Activated CD4-positive, alpha-beta T cell treated with anti-CD3 and anti-CD28 coated beads, Interleukin-2, amount 50 U/mL, for 16 hours (primary cell): ENCODE measurements around the gene KPNA3.
A peak's percentile ranks its signal among the peaks of the same experiment; 100 is the strongest.
"Not testable (repeated sequence)": the region's sequence is repeated elsewhere in the genome, so short reads cannot be mapped to it uniquely, and the experiment has no call there.

Source experiments
- DNase-seq: peaks from one replicate; pipeline ENCODE4 v3.0.0-alpha.2; 2020

KPNA3 gene, protein sequence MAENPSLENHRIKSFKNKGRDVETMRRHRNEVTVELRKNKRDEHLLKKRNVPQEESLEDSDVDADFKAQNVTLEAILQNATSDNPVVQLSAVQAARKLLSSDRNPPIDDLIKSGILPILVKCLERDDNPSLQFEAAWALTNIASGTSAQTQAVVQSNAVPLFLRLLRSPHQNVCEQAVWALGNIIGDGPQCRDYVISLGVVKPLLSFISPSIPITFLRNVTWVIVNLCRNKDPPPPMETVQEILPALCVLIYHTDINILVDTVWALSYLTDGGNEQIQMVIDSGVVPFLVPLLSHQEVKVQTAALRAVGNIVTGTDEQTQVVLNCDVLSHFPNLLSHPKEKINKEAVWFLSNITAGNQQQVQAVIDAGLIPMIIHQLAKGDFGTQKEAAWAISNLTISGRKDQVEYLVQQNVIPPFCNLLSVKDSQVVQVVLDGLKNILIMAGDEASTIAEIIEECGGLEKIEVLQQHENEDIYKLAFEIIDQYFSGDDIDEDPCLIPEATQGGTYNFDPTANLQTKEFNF

DNA sequence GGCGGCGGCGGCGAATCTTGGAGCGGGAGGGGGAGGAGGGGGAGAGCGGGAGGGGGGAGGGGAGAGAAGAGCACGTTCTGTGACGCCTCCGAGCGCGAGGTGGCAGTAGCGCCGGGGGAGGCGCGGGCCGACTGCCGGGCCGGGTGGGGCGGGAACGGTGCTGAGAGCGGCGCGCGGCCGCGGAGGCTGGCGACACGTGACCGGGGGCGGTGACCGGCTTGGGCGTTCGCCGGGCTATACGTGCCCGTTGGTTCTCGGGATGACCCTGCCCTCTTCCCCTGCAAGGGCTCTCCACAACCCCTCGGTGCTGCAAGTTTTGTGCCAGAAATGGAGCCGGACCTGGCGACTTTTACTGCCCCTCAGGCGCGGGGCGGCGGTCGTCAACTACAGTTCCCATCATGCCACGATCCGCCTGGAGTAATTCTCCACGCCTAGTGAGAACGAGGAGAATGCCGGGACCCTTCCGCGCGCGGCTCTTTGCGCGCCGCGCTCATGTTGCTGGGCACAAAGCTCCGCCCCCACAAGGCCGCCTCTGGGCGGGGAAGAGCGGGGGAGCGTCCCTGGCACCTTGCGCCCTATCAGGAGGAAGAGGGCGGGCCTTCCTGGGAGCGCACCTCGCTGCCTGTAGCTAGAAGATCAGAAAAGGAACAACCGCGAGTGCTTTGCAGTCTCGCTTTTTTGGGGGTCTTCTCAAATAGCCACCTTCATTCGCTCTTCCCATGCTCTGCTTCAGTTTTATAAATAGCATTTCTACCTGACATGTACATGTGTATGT is at the start of gene KPNA3:
Gene KPNA3 (minus strand): TSS at position 133 of the 775 bp plus-strand sequence. CDS start 176 bp downstream, outside the sequence.
- DNase-seq: peak; percentile 97

DNA sequence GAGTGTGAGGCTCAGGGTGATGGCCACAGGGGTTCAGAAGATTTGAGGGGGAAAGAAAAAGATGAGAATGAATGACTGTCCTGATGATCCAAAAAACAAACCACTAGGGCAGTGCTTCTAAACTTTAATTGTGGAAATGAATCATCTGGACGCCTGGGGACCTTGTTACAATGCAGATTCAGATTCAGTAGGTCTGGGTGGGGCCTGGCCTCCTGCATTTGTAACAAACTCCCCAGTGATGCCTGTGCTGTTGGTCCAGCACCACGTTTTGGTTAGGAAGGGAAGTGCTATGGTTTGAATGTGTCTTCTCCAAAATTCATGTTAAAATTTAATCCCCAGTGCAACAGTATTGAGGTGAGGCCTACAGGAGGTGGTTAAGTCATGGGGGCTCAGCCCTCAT is 49.5 kb upstream of the KPNA3 start:
- DNase-seq: no peak

DNA sequence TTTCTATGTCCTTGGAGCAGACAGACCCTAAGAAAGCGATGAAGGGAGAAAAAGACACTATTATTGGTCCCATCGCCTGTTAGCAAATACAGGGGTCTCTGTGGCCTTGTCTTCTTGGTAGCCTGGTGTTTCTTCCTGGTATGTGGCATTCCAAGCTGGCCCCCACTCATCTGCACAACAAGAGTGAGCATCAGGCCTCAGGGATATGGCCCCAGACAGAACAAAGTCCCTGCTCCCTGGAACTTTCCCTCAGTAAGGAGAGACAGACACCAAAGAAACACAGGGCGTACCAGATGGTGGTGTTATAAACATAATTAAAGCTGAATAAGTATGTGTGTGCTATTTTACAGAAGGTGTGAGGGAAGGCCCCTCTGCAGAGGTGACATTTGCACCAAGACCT is 48.2 kb upstream of the KPNA3 start:
- no peak for DNase-seq

DNA sequence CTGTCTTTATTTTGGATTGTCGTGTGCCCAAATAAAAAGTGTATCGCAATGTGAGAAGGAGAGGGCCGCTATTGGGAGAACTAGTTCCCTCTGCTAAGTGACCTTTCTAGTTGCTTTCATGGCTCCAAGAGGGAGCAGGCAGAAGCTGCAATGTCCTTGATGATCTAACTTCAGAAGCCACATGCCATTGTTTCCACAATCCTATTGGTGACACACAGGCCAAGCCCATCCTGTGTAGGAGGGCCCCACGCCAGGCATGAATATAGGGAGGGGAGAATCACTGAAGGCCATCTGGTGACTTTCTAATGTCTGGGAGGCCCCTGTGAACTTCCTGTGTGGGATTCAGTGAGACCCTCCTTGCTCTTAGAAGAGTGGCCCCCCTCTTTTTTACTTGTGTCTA is 47.8 kb upstream of the KPNA3 start:
- no peak for DNase-seq

DNA sequence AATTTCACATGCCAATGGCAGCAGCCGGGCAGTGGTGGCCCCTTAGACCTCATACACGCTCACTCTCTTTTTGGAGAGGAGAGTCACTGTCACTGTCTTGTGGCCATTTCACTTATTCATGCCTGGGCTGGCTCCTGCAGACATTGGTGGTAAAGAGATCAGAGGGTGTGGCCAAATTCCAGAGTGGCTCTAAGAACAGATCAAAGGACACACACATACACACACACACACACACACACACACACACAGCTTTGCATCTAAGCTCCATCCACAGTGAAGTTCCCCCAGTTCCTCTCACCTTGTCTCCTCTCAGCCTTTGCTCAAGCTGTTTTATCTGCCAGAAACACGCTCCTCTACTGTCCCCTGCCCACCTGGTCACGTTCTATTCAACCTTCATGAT is 46.5 kb upstream of the KPNA3 start:
- DNase-seq: no peak

DNA sequence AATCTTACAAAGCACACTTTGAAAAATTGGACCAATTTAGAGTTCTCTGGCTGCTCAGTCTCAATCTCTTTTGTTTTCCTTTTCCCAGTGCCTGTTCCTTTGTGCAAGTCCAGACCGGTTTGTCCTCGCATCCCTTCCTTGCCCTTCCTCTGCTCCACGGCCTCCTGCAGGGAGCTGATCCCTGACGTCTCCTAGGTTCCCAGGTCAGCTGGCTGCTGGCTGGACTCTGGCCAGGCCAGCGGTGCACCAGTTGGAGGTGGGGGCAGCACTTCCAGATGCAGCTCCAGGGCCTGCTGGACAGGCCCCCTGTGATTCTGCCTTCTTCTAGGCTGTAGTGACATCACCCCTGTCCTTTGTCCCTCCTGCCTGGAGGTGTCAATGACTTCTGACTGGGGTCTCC is 44.0 kb upstream of the KPNA3 start:
- DNase-seq: no peak

DNA sequence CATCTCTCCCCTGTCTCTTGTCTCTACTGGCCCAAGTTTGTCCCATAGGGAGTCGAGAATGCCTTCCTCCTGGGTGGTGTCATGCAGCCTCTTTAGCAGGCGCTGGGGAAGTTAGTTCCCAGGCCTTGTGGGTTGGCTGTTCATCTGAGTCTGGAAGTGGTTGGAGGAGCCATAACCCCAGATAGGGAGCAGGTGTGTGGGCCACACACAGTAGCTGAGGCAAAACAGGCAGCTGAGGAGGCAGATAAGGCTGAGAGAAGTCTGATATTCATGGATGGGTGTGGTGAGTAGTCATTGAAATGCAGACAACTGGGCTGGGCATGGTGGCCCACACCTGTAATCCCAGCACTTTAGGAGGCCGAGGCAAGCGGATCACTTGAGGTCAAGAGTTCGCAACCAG is 40.9 kb upstream of the KPNA3 start:
- no peak for DNase-seq

DNA sequence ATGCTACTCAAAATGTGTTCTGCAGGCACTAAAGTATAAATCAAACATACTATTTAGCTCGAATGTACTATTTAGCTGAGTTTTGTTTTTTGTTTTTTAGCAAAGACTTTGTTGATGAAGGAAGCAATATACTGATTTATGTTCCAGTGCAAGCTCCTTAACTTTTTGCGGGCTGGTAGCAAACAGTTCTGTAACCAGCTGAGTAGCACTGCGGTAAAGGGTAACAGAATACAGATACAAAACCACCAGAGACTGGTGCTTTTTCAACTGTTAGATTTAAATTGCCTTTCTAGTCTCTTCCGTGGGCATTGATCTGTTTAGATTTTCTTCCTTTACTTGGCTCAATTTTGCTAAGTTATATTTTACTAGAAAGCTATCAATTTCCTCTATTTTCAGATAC is 39.0 kb upstream of the KPNA3 start:
- no peak for DNase-seq

DNA sequence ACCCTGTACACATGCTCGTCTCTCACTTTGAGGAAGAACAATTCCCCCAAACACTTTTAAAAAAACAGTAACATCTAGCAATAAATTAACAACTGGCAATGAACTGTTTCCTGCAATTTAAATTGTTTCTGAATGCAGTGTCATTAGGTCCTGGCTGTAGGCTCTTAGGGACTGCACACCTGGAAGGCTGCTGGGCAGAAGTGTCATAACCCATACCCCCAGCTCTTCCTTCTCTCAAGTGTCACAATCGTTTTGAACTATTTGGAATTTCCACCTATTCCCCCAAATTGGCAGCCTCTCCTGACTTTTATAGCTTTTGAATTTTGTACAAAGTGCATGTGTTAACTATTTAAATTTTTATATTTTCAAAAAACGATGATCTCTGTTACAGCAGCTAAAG is 38.2 kb upstream of the KPNA3 start:
- no peak for DNase-seq

DNA sequence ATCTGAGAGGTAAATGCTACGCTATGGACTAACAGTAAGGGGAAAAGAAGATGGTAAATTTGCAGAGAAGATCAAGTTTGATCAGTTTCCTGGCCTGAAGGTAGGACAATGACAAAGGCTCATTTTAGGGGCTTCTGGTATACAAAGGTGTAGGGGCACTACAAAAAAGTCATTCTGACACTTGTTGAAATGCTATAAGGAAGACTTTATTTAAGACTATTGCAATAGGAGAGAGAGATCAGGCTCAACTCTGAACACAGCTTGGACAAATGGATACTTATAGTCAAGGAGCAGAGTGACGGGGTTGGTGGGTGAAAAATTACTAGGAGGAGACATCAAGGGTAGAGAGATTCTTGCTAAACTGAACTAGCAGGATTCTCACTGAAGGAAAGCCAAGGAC is 37.2 kb upstream of the KPNA3 start:
- DNase-seq: no peak

DNA sequence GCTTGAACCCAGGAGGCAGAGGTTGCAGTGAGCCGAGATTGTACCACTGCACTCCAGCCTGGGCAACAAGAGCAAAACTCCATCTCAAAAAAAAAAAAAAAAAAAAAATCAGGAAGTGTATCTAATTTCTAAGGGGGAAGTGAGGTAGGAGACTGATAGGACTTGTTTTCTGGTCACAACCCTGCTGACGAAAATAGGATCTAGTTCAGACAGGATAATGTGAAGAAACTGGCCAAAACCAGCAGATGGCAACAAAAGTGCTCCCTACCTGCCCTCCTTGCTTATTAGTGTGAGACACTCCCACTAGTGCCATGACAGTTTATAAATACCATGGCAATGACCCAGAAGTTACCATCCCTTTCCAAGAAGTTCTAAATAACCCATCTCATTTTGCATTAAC is 36.0 kb upstream of the KPNA3 start:
- no peak for DNase-seq

DNA sequence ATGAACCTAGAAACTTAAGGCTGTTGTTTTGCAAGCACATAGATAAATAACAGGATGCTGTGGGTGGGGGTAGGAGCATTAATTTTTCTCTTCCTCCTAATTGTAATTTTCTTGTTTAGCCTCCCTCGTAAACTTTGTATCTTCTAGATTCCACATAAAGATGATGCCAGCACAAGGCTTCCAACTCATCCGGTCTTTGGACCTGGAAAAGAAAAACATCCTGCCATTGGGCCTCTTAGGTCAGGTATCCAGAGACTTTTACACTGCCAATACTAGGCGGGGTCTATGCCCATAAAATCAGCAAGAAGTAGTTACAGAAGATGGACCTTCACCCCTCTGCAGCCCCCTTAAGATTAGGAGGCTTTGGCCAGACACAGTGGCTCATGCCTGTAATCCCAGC is 35.4 kb upstream of the KPNA3 start:
- DNase-seq: no peak

DNA sequence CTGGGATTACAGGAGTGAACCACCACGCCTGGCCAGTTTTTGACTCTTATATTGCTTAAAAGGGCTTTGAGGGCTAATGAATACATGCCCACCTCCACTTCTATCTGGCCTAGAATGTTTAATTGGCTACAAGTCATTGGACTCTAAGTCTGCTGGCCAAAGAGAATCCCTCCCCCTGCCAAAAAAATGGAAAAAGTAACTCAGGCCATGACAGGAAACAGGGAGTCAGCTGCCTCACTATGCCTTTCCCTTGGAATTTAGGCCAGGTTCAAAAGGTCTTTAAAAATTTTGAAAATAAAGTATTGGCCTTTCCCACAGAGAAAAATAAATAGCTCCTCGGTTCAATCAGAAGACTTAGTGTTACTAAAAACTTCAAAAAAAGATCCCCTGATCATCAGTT is 34.9 kb upstream of the KPNA3 start:
- no peak for DNase-seq

DNA sequence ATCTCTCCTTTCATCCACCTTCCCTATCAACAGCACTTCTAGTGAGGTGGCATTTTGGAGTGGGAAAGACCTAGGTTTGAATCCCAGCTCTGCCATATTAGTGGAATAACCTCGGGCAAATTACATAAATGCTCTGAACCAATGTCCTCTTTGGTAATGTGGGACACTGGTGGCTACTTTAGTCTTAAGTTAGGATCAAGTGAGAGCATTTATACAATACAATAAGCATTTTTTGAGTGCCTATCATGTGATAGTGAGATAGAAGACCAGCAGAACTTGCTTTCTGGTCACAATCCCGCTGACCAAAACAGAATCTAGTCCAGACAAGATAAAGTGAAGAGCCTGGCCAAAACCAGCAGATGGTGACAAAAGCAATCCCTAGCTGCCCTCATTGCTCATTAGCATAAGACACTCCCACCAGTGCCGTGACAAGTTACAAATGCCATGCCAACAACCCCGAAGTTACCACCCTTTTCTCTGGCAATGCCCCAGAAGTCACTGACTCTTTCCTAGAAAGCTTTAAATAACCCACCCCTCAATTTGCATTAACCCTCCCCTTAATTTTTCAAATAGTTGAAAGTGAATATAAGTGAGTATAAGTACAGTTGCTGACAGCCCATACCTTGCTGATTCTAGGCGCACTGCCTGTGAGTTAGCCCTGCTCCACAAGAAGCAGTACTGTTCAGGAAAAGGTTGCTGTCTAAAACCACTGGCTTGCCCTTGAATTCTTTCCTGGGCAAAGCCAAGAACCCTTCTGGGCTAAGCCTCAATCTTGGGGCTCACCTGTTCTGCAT is 28.9 kb upstream of the KPNA3 start:
- DNase-seq: no peak

DNA sequence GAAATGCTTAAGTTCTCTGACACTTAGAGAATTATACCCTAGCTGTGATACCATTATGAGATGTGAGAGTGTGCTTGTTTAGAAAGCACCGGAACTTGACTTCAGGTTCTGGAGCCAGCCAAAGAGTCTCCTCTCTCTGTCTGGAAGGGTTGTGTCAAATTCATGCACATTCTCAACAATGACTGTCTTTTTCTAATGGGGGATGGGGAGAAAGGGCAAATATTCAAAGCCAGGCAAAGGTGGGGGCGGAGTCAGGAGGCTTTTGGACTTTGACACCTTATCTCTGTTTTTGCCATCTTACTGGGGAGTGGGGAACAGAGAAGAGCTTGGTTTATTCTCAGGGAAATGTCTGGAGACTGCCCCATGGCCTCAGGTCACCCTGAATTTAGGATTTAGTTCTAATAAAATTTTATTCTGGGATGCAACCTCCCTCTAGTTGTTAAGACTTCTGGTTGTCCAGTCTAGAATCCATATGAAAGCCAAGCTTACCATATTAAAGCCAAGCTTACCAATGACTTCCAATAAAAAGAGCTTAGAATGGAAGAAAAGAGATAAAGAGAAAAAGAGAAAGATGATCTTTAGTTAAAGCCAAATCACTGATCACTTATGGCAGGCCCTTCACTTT is 28.2 kb upstream of the KPNA3 start:
- no peak for DNase-seq

DNA sequence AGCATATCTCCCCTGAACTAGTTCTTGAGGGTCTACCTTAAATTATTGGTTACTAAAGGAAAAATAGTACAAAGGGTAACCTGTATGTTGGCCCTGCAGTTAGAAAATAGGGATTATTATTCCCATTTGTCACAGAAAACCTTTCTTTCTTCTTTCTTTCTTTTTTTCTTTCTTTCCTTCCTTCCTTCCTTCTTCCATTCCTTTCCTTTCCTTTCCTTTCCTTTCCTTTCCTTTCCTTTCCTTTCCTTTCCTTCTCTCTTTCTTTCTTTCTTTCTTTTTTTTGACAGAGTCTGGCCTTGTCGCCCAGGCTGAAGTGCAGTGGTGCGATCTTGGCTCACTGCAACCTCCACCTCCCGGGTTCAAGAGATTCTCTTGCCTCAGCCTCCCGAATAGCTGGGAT is 23.6 kb upstream of the KPNA3 start:
- DNase-seq: not testable (repeated sequence)

DNA sequence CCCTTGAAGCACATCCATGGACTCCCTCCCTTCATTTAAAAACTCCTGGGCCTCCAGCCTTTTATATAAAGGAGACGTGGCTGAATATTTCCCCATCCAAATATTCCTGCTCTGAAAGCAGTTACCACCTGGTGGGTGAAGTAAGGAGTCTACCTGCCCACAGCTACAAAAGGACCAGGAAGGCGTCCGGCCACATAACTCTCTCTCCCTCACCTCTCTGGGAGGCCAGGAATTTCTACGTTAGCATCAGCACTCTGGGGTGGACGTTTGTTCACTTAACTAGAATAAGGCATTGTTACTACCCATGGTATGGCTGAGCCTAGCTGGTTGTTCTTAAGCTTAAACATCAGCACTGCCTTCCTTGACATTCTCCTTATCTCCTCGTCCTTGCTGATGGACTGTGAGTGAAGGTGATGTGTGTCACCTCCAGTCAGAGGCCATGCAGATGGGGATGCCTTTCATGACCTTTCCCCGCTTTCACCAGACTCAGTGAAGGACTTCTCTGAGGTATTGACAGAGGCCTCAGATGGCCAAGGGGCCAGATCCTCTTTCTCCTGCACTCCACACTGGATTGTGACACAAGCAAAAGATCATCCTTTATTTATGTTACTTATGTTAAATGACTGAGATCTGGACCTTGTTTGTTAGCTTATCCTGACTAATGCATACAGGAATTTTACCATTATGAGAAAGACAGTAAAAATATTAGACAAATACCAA is 22.2 kb upstream of the KPNA3 start:
- DNase-seq: no peak

DNA sequence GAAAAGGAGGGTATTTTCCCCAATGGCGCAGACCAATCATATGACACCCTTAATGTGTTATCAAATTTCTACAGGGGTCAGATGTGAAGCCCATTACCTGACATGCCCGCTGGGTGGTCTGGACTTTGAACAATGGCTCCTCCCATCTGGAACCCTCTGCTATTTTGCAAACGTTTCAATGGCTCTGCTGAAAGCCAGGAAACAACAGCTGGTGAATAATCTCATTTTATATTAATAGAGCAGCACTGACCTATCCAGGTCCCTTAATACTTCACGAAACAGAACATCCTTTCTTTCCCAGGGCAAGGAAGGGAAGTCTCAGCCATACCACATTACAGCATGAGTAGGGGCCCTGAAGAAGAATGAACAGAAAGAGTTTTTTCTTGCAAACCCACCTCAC is 20.3 kb upstream of the KPNA3 start:
- DNase-seq: no peak

DNA sequence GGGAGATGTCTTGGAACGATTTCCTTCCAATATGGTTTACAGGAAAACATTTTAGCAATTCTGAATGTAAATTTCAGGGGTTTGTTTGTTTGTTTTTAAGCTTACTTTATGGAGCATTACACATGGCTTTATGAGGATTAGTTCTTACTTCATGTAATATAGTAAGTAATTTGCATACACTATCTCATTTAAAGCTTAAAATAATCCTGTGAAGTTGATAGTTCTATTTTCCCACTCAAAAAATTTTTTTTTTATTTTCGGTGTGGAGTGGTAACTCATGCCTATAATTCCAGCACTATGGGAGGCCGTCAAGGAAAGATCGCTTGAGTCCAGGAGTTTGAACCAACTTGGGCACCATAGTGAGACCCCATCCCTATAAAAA is 19.0 kb upstream of the KPNA3 start:
- no peak for DNase-seq

DNA sequence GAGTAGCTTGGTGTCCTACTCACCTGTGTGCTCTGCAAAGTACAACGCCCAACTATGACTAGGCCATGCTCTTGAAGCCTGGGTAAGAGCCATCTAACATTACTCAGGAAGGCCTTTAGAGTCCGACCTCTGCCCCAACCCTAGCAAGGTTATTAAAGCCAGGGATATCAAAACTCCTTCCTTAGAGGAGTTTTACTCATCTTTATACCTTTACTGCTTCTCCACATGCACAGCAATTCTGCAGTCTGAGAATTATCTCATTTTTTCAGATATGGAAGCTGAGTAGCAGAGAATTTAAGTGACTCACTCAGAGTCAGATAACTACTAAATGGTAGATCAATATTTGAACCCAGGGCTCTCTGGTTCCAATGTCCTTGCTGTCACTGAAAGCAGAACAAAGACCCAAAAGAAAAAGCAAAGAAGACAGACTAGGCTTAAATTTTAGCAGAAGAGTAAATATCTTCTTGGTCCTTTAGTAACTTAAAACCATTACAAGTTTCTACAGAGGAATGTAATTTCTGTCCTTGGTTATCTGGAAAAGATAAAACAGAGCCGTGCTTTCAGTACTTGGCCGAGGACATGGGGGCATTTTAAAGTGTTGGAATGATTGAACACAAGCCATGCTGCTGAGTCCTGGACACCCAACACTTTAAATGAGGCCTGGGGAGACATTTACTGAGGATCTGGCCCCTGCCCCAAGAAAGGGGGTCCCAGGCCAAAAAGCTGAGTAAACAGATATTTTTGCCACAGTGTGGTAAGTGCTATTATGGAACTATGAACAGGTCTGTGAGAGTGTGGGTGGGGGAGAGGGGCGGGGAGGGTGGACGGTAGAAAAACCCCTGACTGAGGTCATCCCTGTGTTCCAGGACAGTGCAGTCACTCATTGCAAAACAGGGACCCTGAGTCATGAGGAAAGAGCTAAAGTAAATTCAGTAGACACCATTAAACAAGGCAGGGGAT is 18.4 kb upstream of the KPNA3 start:
- no peak for DNase-seq

DNA sequence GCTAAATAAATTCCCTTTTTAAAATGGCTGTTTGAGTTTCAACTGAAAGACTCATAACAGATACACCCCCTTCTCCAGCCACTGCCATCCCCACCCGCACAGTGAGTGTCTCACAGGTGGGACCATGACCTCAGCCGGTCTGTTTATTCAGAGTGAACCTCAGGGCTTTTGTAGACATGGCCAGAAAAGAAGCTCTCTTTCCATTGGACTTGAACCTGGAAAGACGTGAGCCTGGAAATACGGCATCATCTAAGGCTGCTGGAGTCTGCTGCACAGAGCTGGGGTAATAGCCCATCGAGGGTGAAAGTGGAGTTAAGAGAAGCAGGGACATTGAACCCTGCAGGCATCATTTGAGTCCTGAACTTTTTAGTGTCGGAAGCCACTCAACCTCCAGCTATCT is 15.2 kb upstream of the KPNA3 start:
- no peak for DNase-seq
